Activated T-helper 2 cell treated with anti-CD3 and anti-CD28 coated beads, Interferon-gamma antibody, Interleukin-2, Interleukin-4, amounts not matched to agents 10 μg/mL and 5 μg/mL and 100 μg/mL, durations not matched to agents 14 hours and 24 hours and 36 hours (primary cell): ENCODE measurements around the gene COL9A3. TPM values are rescaled to one million over a fixed set of nuclear protein-coding genes. Genes with fewer than 3 reads are reported as not detected.

ENCODE experiments used
- DNase-seq: peaks from one replicate; pipeline ENCODE4 v3.0.0; 2021; ENCODE audit warnings: low spot score
- H3K27ac Mint-ChIP-seq: one replicate; pipeline ENCODE4 v1.8.0; 2021; ENCODE audit warnings: mixed read lengths
- H3K27me3 Mint-ChIP-seq: one replicate; pipeline ENCODE4 v1.8.0; 2021; ENCODE audit warnings: low read depth, mixed read lengths
- H3K36me3 Mint-ChIP-seq: one replicate; pipeline ENCODE4 v1.8.0; 2021; ENCODE audit warnings: low read depth, mixed read lengths
- H3K4me1 Mint-ChIP-seq: one replicate; pipeline ENCODE4 v1.8.0; 2021; ENCODE audit warnings: low read depth, mixed read lengths
- H3K4me3 Mint-ChIP-seq: one replicate; pipeline ENCODE4 v1.8.0; 2021; ENCODE audit warnings: low read depth, mild to moderate bottlenecking, moderate library complexity, mixed read lengths
- H3K9me3 Mint-ChIP-seq: one replicate; pipeline ENCODE4 v1.8.0; 2021; ENCODE audit warnings: mixed read lengths
- intact Hi-C: fragments of 100-400 bp; cut with micrococcal nuclease; formaldehyde crosslinking; loops from one replicate; pipeline ENCODE4 v1.15.1; 2023
- total RNA-seq: library from RNA; stranded (reverse); gene quantifications from 2 replicates; pipeline ENCODE4 v1.2.3, GENCODE V29; 2022

COL9A3 gene
- 0.27 and 0.32 TPM in 2 replicates for total RNA-seq

DNA sequence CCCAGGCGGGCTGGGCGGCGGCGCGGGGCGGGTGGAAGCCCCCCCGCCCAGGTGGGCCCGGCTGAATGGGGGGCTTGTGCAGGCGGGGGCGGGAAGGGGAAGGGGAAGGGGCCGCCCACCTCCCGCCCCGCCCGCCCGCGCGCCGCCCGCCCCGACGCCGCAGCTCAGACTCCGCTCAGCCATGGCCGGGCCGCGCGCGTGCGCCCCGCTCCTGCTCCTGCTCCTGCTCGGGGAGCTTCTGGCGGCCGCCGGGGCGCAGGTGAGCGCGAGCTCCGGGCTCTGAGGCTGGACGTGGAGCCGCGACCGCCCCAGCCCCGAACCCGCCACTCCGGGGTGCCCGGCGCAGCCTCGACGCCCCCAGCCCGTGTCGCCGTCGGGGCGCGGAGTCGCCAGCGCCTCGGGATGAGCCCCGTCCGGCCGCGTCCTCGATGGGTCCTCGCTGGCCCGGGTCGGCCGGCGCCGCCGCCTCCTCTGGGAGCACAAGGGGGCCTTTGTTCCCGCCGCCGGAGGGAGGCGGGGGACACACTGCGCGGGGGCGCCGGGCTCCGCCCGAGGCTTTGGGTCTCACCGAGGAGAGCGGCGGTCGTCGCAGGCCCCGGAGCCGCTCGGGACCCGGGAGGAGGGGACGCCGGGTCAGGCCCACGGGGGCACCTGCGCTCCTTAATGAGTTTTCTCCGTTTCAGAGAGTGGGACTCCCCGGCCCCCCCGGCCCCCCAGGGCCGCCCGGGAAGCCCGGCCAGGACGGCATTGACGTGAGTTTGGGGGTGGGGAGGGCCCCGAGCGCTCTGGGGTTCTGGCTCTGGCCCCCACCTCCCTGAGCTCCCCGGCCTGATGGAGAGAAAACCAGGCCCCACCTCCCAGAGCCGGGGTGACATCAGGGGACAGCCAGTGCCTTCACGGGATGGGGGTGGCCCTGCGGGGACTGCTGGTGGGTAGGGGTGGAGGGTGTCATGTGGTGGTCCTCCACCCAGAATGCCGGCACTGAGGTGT, at the start of gene COL9A3:
COL9A3 (plus strand) TSS at position 167 of the 990 bp plus-strand sequence; CDS start at position 182, 15 bp downstream.
- no peaks in the 10 kb centered on the region for H3K36me3 Mint-ChIP-seq
- H3K4me1 Mint-ChIP-seq: no peaks in the 10 kb centered on the region
- H3K27ac Mint-ChIP-seq: no peak within 1 kb of the TSS
- no peaks in the 10 kb centered on the region for H3K9me3 Mint-ChIP-seq
- H3K4me3 Mint-ChIP-seq: no peak within 1 kb of the TSS
- DNase-seq: no peak
- H3K27me3 Mint-ChIP-seq: peaks cover 25% of the 10 kb centered on the region
- intact Hi-C loops: no loop called here

DNA sequence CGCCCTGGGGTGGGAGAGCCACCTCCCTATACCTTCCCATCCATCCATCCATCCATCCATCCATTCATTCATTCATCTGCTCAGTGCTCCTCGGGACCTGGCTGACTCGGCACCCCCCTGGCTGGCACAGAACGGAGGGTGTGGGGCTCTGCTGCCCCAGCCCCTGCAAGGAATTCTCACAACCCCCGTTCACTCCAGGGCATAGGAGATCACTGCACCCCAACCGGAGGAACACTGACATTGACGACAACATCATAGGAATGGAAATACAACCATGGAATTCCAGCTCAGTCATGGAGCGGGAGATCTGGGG, 48.7 kb upstream of the COL9A3 start:
- no peaks in the 10 kb centered on the region for H3K9me3 Mint-ChIP-seq
- intact Hi-C loops: no loop called here
- H3K36me3 Mint-ChIP-seq: no peaks in the 10 kb centered on the region
- no peak for DNase-seq
- H3K27me3 Mint-ChIP-seq: peaks cover 2% of the 10 kb centered on the region
- no peak overlapping the region for H3K27ac Mint-ChIP-seq
- H3K4me3 Mint-ChIP-seq: no peak overlapping the region
- peaks cover 2% of the 10 kb centered on the region for H3K4me1 Mint-ChIP-seq

DNA sequence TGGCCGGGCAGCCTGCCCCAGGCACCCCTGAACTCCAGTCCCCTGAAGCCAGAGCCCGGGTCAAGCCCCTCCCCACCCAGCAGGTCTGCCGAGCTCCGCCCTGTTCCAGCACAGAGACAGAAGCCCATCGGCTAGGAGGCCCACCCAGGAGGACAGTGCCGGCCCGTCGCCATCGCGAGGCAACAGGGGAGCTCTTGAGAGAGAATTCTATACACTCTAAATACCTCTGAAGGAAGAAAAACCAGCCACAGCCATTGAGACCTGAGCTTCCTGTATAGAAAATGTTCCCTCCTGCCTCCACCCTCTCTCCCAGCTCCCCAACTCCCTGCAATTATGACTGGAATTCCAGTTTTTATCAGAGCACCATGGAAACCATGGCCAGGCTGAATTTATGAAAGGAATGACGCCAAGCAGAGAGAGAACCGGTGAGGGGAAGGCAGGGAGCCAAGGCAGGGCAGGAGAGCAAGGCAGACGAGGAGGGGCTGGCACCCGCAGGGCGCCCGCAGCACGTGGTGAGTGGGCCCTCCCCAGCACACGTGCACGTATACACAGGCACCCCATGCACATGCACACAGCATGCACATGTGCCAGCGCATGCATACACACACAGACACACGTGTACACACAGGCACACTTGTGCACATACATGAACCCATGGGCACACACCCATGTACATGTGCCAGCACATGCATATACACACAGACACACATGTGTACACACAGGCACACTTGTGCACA, 48.1 kb upstream of the COL9A3 start:
- intact Hi-C loops: no loop called here
- H3K4me1 Mint-ChIP-seq: peaks cover 3% of the 10 kb centered on the region
- no peak overlapping the region for H3K27ac Mint-ChIP-seq
- no peaks in the 10 kb centered on the region for H3K9me3 Mint-ChIP-seq
- H3K36me3 Mint-ChIP-seq: no peaks in the 10 kb centered on the region
- H3K27me3 Mint-ChIP-seq: peaks cover 2% of the 10 kb centered on the region
- H3K4me3 Mint-ChIP-seq: no peak overlapping the region
- no peak for DNase-seq

DNA sequence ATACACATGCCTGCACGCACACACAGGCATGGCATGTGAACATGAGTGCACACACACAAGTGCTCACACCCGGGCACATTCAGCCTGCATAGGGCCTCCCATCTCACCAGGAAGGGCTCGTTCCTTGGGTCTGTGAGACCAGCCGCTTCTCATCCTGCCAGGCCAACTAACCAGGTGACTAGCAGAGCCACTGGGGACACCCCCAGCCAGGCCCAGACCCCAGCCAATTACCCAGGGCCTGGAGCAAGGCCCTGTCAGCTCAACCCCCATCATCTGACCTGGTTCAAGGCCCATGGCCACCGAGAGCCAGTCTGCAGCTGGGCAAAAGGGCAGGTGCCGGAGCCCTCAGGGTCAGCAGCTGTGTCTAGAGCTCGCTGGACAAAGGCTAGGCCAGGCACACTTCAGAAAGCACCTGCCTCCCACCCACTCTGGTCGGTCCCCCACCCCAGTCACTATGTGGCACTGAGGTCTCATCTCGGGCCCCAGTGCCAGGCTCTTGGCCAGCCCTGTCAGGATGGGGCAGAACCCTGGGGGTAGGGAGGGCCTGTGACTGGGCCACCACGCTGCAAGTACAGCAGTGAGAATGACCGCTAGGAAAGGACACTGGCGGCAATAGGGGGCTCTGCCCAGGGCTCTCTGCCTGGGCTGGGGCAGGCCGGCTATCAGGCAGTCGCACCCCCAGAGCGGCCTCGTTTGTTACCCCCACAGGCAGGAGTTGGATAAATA, 47.3 kb upstream of the COL9A3 start:
- intact Hi-C loops: no loop called here
- H3K9me3 Mint-ChIP-seq: no peaks in the 10 kb centered on the region
- no peak overlapping the region for H3K4me3 Mint-ChIP-seq
- peaks cover 2% of the 10 kb centered on the region for H3K27me3 Mint-ChIP-seq
- no peaks in the 10 kb centered on the region for H3K36me3 Mint-ChIP-seq
- peaks cover 7% of the 10 kb centered on the region for H3K4me1 Mint-ChIP-seq
- no peak for DNase-seq
- no peak overlapping the region for H3K27ac Mint-ChIP-seq

DNA sequence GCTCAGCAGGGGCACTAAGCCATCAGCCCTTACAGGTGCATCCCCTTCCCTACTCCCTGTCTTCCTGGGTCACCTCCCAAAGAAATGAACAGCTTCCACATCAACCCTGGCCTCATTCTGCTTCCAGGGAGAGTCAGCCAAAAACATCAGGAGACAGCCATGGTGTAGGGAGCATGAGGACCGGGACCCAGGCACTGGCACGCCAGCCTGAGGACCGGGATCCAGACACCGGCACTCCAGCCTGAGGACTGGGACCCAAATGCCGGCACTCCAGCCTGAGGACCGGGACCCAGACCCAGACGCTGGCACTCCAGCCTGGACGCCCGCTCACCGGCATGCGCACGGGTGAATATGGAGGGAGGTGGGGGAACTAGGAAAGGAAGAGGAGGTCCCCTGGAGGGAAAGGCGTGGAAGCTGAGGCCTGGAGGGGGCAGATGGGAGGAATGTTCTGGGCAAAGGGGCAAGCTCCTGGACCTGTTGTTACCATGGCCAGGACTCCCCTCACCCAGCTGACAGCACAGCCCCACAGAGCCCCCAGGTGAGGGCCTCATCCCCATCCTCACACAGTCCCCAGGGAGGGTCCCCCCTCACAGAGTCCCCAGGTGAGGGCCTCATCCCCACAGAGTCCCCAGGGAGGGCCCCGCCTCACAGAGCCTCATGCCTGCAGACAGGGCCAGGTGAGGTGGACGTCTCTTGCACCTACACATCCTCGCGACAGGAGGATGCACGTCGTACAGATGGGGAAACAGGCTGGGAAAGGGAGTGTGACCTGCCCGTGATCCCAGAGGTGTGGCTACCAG, 46.5 kb upstream of the COL9A3 start:
- intact Hi-C loops: no loop called here
- Mint-ChIP-seq H3K27ac (no peak overlapping the region), H3K36me3 (no peaks in the 10 kb centered on the region), H3K4me3 (no peak overlapping the region), H3K27me3 (peaks cover 2% of the 10 kb centered on the region), H3K4me1 (peaks cover 15% of the 10 kb centered on the region), H3K9me3 (no peaks in the 10 kb centered on the region)
- no peak for DNase-seq

DNA sequence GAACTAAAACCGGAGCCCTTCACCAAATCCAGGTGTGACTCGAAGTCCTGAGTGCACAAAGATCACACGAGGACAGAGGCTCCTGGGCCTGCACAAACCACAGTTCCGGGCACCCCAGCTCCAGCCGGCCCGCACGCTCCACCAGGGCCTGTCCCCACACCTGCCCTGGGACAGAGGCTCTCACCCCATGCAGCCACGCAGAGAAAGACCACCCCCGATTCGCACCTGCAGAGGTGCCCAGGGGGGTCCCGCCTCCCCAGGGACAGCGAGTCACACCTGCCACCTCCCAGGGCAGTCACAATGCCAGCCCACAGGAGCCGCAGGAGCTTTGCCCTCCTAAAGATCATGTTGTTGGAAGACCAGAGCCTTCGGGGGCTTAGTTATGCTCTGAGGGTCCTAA, 45.9 kb upstream of the COL9A3 start:
- DNase-seq: no peak
- H3K4me3 Mint-ChIP-seq: no peak overlapping the region
- peaks cover 2% of the 10 kb centered on the region for H3K27me3 Mint-ChIP-seq
- H3K27ac Mint-ChIP-seq: no peak overlapping the region
- H3K36me3 Mint-ChIP-seq: no peaks in the 10 kb centered on the region
- H3K9me3 Mint-ChIP-seq: no peaks in the 10 kb centered on the region
- intact Hi-C loops: no loop called here
- peaks cover 20% of the 10 kb centered on the region for H3K4me1 Mint-ChIP-seq

DNA sequence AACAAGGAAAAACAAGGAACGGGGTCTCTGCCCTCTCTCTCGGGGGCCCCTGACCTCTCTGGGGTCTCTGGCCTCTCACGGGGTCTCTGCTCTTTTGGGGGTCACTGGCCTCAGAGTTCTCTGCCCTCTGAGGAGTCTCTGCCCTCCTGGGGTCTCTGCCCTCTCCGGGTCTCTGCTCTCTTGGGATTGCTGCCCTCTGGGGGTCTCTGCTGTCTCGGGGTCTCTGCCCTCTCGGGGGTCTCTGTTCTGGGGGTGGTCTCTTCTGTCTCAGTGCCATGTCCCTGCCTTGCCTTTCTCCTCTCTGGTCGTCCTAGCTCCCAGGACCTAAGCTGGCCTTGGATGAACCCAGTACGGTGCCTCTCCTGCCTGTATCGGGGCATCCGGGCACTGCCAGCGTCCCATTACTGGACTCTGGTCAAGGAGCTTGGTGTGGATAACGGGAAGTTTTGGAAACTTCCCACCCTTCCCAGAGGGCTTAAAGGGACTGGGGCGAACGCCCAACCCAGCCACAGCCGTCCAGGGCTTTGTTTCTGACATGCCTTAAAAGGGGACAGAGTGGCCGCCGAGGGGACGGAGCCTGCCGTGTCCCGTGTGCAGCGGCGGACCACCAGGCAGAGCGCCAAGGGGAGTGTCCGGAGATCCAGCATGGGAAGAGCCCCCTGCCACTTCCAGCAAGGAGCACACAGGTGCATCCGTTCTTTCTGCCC, 45.3 kb upstream of the COL9A3 start:
- Mint-ChIP-seq H3K4me3 (no peak overlapping the region), H3K4me1 (peaks cover 24% of the 10 kb centered on the region), H3K27ac (no peak overlapping the region), H3K9me3 (no peaks in the 10 kb centered on the region), H3K36me3 (no peaks in the 10 kb centered on the region), H3K27me3 (peaks cover 2% of the 10 kb centered on the region)
- intact Hi-C loops: no loop called here
- DNase-seq: no peak

DNA sequence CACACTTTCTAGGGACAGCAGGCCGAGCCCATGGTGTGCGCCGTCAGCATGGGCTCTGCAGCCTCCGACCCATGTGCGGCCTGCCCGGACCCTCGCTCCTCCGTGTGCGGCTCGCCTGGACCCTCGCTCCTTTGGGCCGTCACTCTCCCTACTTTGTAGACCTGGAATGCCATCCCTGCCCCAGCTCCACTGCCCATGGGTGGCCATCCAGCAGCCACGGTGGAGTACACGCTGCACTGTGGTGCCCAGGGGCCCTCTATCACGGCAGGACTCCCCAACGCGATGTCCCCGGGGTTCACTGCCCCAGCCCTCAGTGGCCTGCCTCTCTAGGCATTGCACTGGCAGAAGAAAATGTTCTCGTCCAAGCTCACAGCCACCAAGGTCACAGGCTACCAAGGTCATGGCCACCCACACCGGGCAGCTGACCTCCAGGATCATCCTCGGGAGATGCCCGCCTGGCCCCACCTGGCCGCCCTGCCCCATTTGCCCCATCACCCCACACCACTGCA, 44.7 kb upstream of the COL9A3 start:
- H3K4me3 Mint-ChIP-seq: no peak overlapping the region
- DNase-seq: no peak
- H3K36me3 Mint-ChIP-seq: no peaks in the 10 kb centered on the region
- intact Hi-C loops: no loop called here
- H3K27me3 Mint-ChIP-seq: peaks cover 1% of the 10 kb centered on the region
- no peaks in the 10 kb centered on the region for H3K9me3 Mint-ChIP-seq
- H3K4me1 Mint-ChIP-seq: peaks cover 29% of the 10 kb centered on the region
- H3K27ac Mint-ChIP-seq: no peak overlapping the region

DNA sequence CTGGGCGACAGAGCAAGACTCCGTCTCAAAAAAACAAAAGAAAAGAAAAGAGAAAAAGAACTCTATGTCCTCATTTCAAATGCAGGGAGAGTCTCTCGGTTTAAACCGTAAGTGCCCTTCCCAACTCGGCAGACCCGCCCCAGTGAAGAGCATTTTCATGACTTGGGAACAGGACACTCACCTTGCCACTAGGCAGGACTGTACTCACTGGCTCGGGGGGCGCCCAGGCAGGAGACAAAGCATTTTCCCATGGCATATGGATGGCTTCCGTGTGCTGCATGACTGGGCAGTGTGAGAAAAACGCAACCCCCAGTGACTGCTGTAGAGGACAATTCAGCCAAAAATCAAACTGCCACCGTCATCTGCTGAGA, 44.2 kb upstream of the COL9A3 start:
- Mint-ChIP-seq H3K27me3 (no peaks in the 10 kb centered on the region), H3K27ac (no peak overlapping the region), H3K4me3 (no peak overlapping the region), H3K4me1 (peaks cover 31% of the 10 kb centered on the region), H3K9me3 (no peaks in the 10 kb centered on the region), H3K36me3 (no peaks in the 10 kb centered on the region)
- no peak for DNase-seq
- intact Hi-C loops: no loop called here

DNA sequence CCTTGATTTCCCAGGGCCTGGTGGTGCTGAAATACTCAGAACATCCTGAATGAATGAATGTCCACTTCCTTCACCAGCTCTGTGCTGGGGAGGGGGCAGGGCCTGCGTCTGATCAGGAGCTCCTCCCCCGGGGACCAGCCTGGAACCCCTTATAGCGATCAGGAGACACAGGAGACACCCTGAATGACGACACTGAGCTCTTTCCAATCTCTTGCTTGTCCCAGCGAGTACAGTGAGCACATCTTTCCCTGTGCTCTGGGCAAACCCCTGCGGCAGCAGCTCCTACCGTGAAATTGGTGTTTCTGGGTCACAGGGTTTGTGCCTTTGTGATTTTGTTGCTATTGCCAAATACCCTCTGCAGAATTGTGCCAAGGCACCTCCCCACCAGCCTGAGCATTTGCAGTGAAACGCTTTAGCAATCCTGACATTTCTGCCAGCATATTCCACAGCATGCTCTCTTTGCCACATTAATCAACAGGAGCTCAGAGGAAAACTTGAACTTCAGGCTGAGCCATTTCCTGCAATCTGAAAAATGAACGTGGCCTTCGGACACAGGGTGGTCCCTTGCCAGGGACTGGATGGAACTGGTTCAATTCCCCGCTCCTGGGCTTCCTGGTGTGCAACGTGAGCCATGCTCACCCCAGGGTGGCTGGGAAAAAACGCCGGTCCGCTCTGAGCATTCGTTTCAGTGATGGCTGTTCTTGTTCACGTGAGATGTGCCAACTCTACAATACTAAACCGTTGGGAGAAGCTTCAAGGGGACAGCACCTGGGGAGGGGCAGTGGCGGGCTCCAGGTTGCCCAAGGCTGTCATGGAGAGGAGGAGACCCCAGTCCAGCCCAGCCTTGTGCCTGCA, 43.6 kb upstream of the COL9A3 start:
- no peak for DNase-seq
- intact Hi-C loops: no loop called here
- no peaks in the 10 kb centered on the region for H3K9me3 Mint-ChIP-seq
- H3K27ac Mint-ChIP-seq: no peak overlapping the region
- H3K36me3 Mint-ChIP-seq: no peaks in the 10 kb centered on the region
- no peak overlapping the region for H3K4me3 Mint-ChIP-seq
- H3K4me1 Mint-ChIP-seq: peaks cover 31% of the 10 kb centered on the region
- no peaks in the 10 kb centered on the region for H3K27me3 Mint-ChIP-seq
